SK-N-SH (cell line): ENCODE measurements around the gene DPY19L1. TPM values are rescaled to one million over a fixed set of nuclear protein-coding genes. Genes with fewer than 3 reads are reported as not detected.
A peak's percentile ranks its signal among the peaks of the same experiment; 100 is the strongest.

Experiments used
- CTCF ChIA-PET: fragments of 300-600, 350-600 bp; formaldehyde crosslinking; extraction: SDS; loops from one replicate; lab custom pipeline; 2021; lab: Yijun Ruan, JAX
- POLR2A ChIA-PET: fragments of 350-600 bp; sonication (Branson Sonifier 250); formaldehyde crosslinking; extraction: SDS; loops from one replicate; lab custom pipeline; 2020; ENCODE audit warnings: antibody characterized with exemption, inconsistent platforms; lab: Yijun Ruan, JAX
- DNase-seq: peaks from one replicate; pipeline ENCODE4 v3.0.0; 2012
- H2AFZ ChIP-seq: fragments of 200-600 bp; sonication (generic); 2 replicates; pipeline ENCODE4 v1.8.1; 2016; ENCODE audit warnings: antibody characterized with exemption, mild to moderate bottlenecking, low read depth
- H3F3A ChIP-seq: fragments of 200-600 bp; sonication (generic); replicated peaks from 2 replicates; pipeline ENCODE3; 2016; ENCODE audit warnings: antibody characterized with exemption, mild to moderate bottlenecking; ENCODE audit not compliant: insufficient read depth
- H3K27ac ChIP-seq, 2 experiments: fragments of 200-500 bp in 1 of 2; fragments of 200-600 bp in 1 of 2; sonication (Bioruptor generic) in 1 of 2; sonication (generic), shearing (Covaris generic) in 1 of 2; 2 replicates each; pipeline versions ENCODE4 v1.5.1 to v1.6.1; 2014 to 2016; ENCODE audit warnings: low read depth in 2 of 2, inconsistent platforms in 1 of 2, low read length in 1 of 2, mild to moderate bottlenecking in 1 of 2, mixed read lengths in 1 of 2
- H3K27me3 ChIP-seq: fragments of 200-600 bp; sonication (generic), shearing (Covaris generic); 2 replicates; pipeline ENCODE4 v1.6.1; 2016; ENCODE audit warnings: mixed run types; ENCODE audit not compliant: insufficient read depth
- H3K36me3 ChIP-seq, 2 experiments: fragments of 200-500 bp in 1 of 2; fragments of 200-600 bp in 1 of 2; sonication (Bioruptor generic) in 1 of 2; sonication (generic) in 1 of 2; replicated peaks in 1 of 2; 2 replicates each; pipeline versions ENCODE3 to v1.5.1; 2014 to 2016; ENCODE audit warnings: low read length in 1 of 2, mild to moderate bottlenecking in 1 of 2; ENCODE audit not compliant: insufficient read depth in 2 of 2, control insufficient read depth in 1 of 2
- H3K4me1 ChIP-seq, 2 experiments: fragments of 200-500 bp in 1 of 2; fragments of 200-600 bp in 1 of 2; sonication (Bioruptor generic) in 1 of 2; sonication (generic), shearing (Covaris generic) in 1 of 2; 2 replicates each; pipeline versions ENCODE4 v1.5.1 to v1.6.1; 2014 to 2016; ENCODE audit warnings: low read depth in 1 of 2, low read length in 1 of 2, mixed run types in 1 of 2; ENCODE audit not compliant: insufficient read depth in 2 of 2, control insufficient read depth in 1 of 2
- H3K4me2 ChIP-seq: fragments of 200-600 bp; sonication (generic), shearing (Covaris generic); 2 replicates; pipeline ENCODE4 v1.6.1; 2017; ENCODE audit warnings: mixed run types
- H3K4me3 ChIP-seq, 2 experiments: fragments of 200-500 bp in 1 of 2; fragments of 200-600 bp in 1 of 2; sonication (Bioruptor generic) in 1 of 2; sonication (generic), shearing (Covaris generic) in 1 of 2; 2 replicates each; pipeline versions ENCODE4 v1.5.1 to v1.8.1; 2014 to 2016; ENCODE audit warnings: low read depth in 2 of 2, inconsistent platforms in 1 of 2, low read length in 1 of 2, mild to moderate bottlenecking in 1 of 2, mixed read lengths in 1 of 2, moderate library complexity in 1 of 2
- H3K79me2 ChIP-seq: fragments of 200-600 bp; sonication (generic); 2 replicates; pipeline ENCODE4 v1.8.1; 2017; ENCODE audit warnings: mild to moderate bottlenecking; ENCODE audit not compliant: insufficient read depth
- H3K9ac ChIP-seq: fragments of 200-600 bp; sonication (generic); 2 replicates; pipeline ENCODE4 v1.6.1; 2017; ENCODE audit warnings: mixed run types
- H3K9me2 ChIP-seq: fragments of 200-600 bp; sonication (generic); 2 replicates; pipeline ENCODE4 v1.6.1; 2017; ENCODE audit warnings: mixed run types
- H3K9me3 ChIP-seq: fragments of 200-600 bp; sonication (generic); 2 replicates; pipeline ENCODE4 v1.6.1; 2017; ENCODE audit warnings: mixed run types, mild to moderate bottlenecking, moderate library complexity
- H4K20me1 ChIP-seq: fragments of 200-600 bp; sonication (generic); 2 replicates; pipeline ENCODE4 v1.6.1; 2017; ENCODE audit warnings: mild to moderate bottlenecking, mixed run types; ENCODE audit not compliant: insufficient read depth
- CHD2 ChIP-seq: fragments of 150-350 bp; IDR thresholded peaks from 2 replicates; pipeline ENCODE4 v1.6.1; 2018; ENCODE audit warnings: low read length; ENCODE audit not compliant: partially characterized antibody
- EP300 ChIP-seq, 2 experiments: IDR thresholded peaks; 2 replicates each; pipeline versions ENCODE4 v1.4.0 to v1.6.1; 2012; ENCODE audit warnings: borderline replicate concordance in 1 of 2, low read depth in 1 of 2, low read length in 1 of 2
- FOSL2 ChIP-seq: IDR thresholded peaks from 2 replicates; pipeline ENCODE4 v1.4.0; 2012; ENCODE audit warnings: low read depth, mild to moderate bottlenecking, moderate library complexity, borderline replicate concordance
- FOXJ3 ChIP-seq: sonication (generic); formaldehyde crosslinking; IDR thresholded peaks from 2 replicates; pipeline ENCODE4 v1.5.1; 2020; ENCODE audit warnings: mild to moderate bottlenecking, missing genetic modification reagents
- FOXM1 ChIP-seq: IDR thresholded peaks from 2 replicates; pipeline ENCODE4 v1.4.0; 2012; ENCODE audit warnings: low read depth, mild to moderate bottlenecking
- JUND ChIP-seq: IDR thresholded peaks from 2 replicates; pipeline ENCODE4 v1.4.0; 2012
- MEF2A ChIP-seq: IDR thresholded peaks from 2 replicates; pipeline ENCODE4 v1.4.0; 2012; ENCODE audit warnings: low read depth, borderline replicate concordance
- MXI1 ChIP-seq: IDR thresholded peaks from 2 replicates; pipeline ENCODE4 v1.6.1; 2012; ENCODE audit warnings: mild to moderate bottlenecking, low read depth, low read length, improper control_type of control experiment
- NFIC ChIP-seq: IDR thresholded peaks from 2 replicates; pipeline ENCODE4 v1.4.0; 2012; ENCODE audit warnings: borderline replicate concordance
- NRF1 ChIP-seq: IDR thresholded peaks from 2 replicates; pipeline ENCODE4 v1.6.1; 2012; ENCODE audit warnings: low read depth, mild to moderate bottlenecking, low read length
- POLR2AphosphoS5 ChIP-seq: IDR thresholded peaks from 2 replicates; pipeline ENCODE4 v1.6.1; 2012; ENCODE audit warnings: low read depth, low read length
- RAD21 ChIP-seq: IDR thresholded peaks from 2 replicates; pipeline ENCODE4 v1.6.1; 2012; ENCODE audit warnings: mild to moderate bottlenecking, low read length
- RFX5 ChIP-seq: IDR thresholded peaks from 2 replicates; pipeline ENCODE4 v1.6.1; 2012; ENCODE audit warnings: mild to moderate bottlenecking, improper control_type of control experiment, low read length
- RXRA ChIP-seq: IDR thresholded peaks from 2 replicates; pipeline ENCODE4 v1.4.0; 2012; ENCODE audit warnings: low read depth, mild to moderate bottlenecking, borderline replicate concordance
- SIN3A ChIP-seq: IDR thresholded peaks from 2 replicates; pipeline ENCODE4 v1.6.1; 2012; ENCODE audit warnings: low read depth, mild to moderate bottlenecking, low read length, moderate library complexity, borderline replicate concordance
- SMC3 ChIP-seq: IDR thresholded peaks from 2 replicates; pipeline ENCODE4 v1.6.1; 2012; ENCODE audit warnings: low read depth, low read length, improper control_type of control experiment
- TAF1 ChIP-seq: IDR thresholded peaks from 2 replicates; pipeline ENCODE4 v1.6.1; 2012; ENCODE audit warnings: low read depth, mild to moderate bottlenecking, low read length, moderate library complexity, borderline replicate concordance
- TCF12 ChIP-seq: IDR thresholded peaks from 2 replicates; pipeline ENCODE4 v1.4.0; 2012
- TEAD4 ChIP-seq: IDR thresholded peaks from 2 replicates; pipeline ENCODE4 v1.4.0; 2012; ENCODE audit warnings: mild to moderate bottlenecking, borderline replicate concordance; ENCODE audit not compliant: insufficient read depth
- USF2 ChIP-seq: fragments of 150-350 bp; IDR thresholded peaks from 2 replicates; pipeline ENCODE4 v1.6.1; 2017; ENCODE audit warnings: antibody characterized with exemption, low read length, low read depth, borderline replicate concordance
- YY1 ChIP-seq: IDR thresholded peaks from 2 replicates; pipeline ENCODE4 v1.4.0; 2012; ENCODE audit warnings: low read depth, mild to moderate bottlenecking
- WGBS: methylation state at CpG from one replicate; pipeline ENCODE4 v1.1.6; 2017; ENCODE audit warnings: low lambda C conversion rate; 5-methylcytosine and 5-hydroxymethylcytosine counted together
- polyA plus RNA-seq, 3 experiments: library from polyadenylated mRNA; depleted of rRNA; stranded (reverse); fragments of >200 nt; gene quantifications; 2 replicates each; pipeline ENCODE4 v1.2.3, GENCODE V29; 2012
- TF ChIP-seq, protein P1 (sequence below): IDR thresholded peaks from 2 replicates; pipeline ENCODE4 v1.4.0; 2012; ENCODE audit warnings: low read depth
- TF ChIP-seq, protein P2 (sequence below): fragments of 150-350 bp; IDR thresholded peaks from 2 replicates; pipeline ENCODE4 v1.6.1; 2016; ENCODE audit warnings: mild to moderate bottlenecking, low read depth, low read length
- TF ChIP-seq, protein P3 (sequence below): fragments of 200-600 bp; sonication (generic); IDR thresholded peaks from 2 replicates; pipeline ENCODE4 v1.6.1; 2017; ENCODE audit warnings: antibody characterized with exemption, mild to moderate bottlenecking, moderate library complexity

The DPY19L1 gene
- polyA plus RNA-seq, 1 of the 3 experiments (the other 2 are of a cell fraction), result 27.7 TPM

- no peak for TF ChIP-seq USF2
- TF ChIP-seq CHD2, result no peak
- TF ChIP-seq TEAD4, result no peak
- TF ChIP-seq TCF12, result no peak
- TF ChIP-seq JUND, result no peak
- TF ChIP-seq SIN3A, result no peak
- no peak for TF ChIP-seq FOSL2
- TF ChIP-seq RFX5, result no peak
Observed at GRCh38 chr7:35038354-35038753, 1.1 kb upstream of the DPY19L1 start (continued).

DNA sequence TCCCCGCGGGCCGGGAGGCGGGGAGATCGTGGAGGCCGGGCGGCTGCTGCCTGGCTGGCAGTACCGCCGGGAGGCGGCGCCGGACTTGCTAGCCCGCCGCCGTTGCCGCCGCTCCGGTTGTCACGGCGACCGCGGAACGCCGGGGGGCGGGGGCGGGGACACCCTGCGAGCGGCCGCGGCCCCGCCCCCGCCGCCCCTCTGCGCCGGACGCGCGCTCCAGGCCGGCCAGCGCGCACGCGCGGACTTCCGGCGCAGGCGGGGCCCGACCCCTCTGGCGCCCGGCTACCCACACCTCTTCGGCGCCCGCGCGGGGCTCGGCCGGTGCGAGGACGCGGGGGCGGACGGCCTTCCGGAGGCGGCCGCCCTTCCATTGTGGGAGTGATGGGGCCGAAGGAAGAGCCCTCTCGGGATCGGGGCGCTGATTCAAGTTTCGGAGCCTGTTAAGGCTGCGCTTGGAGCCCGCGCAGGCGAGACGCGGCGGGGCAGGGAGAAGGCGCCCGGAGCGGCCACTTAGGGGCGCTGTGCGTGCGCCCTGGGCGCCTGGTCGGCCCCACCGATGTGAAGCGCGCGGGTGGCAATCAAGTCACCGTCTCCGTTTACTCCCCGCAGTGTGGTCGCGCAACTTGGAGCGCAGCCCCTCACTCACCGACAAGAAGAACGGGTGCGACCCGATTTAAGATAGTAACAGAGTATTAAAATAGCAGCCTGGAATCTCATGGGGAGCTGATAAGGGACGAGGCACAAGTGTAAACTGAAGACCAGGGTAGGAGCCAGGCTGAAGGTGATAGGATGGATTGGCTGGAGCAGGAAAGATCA, 449 bp upstream of the DPY19L1 start:
- Histone ChIP-seq H3K4me2 (peak overlapping the region; percentile 85), H3F3A (peaks cover 17% of the 10 kb centered on the region), H3K79me2 (peaks cover 41% of the 10 kb centered on the region), H2AFZ (peak overlapping the region; percentile 74), H3K4me3 (peak overlapping the region; percentile 64 to 73), H3K4me1 (peaks cover 0 to 22% of the 10 kb centered on the region in 2 experiments; a peak in 2 of 4 replicates), H3K27ac (peak overlapping the region; percentile 88 to 98), H3K9me2 (no peaks in the 10 kb centered on the region), H3K27me3 (no peaks in the 10 kb centered on the region), H3K36me3 (no peaks in the 10 kb centered on the region), H3K9ac (peak overlapping the region; percentile 78), H4K20me1 (peaks cover 32% of the 10 kb centered on the region), H3K9me3 (no peaks in the 10 kb centered on the region)
- CTCF ChIA-PET, result interaction anchor here (0.6 to 1.6 kb wide), 12 partner anchors 12 to 938 kb away, joined by 3 to 5 read pairs (median 3); no protein-coding TSS in a partner anchor
- DNase-seq, result peak; percentile 100
- WGBS, result under 1% methylated on average over 24 of the region's 100 CpGs
- POLR2A ChIA-PET, result no interaction called here
- TF ChIP-seq FOXJ3 (CRISPR knock-in tag) (0 out of 2 replicates have a peak, but pooled peaks have one; percentile 21), POLR2AphosphoS5 (peak; percentile 36; the same call in 1 of the 2 replicates), MXI1 (peak; percentile 66), TCF12 (peak; percentile 23; the same call in 1 of the 2 replicates), NFIC (no peak), FOXM1 (no peak), MEF2A (0 out of 2 replicates have a peak, but pooled peaks have one; percentile 6), EP300 (IDR thresholded peaks at IDR 0.05; ENCODE audit: borderline replicate concordance in 1 of 2, low read depth in 1 of 2, low read length in 1 of 2) (peak; percentile 8 to 36; a peak in 1 of 4 replicates), TAF1 (peak; percentile 27; the same call in 1 of the 2 replicates), SIN3A (no peak; the same call in 1 of the 2 replicates), YY1 (peak; percentile 42; the same call in 1 of the 2 replicates), FOSL2 (no peak), RXRA (0 out of 2 replicates have a peak, but pooled peaks have one; percentile 45), CHD2 (no peak), RFX5 (no peak), RAD21 (peak; percentile 71), SMC3 (peak; percentile 57), NRF1 (peak; percentile 69)
- TF ChIP-seq, protein P1, sequence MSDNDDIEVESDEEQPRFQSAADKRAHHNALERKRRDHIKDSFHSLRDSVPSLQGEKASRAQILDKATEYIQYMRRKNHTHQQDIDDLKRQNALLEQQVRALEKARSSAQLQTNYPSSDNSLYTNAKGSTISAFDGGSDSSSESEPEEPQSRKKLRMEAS, result no peak; the same call in none of the 2 replicates
- TF ChIP-seq, protein P2, sequence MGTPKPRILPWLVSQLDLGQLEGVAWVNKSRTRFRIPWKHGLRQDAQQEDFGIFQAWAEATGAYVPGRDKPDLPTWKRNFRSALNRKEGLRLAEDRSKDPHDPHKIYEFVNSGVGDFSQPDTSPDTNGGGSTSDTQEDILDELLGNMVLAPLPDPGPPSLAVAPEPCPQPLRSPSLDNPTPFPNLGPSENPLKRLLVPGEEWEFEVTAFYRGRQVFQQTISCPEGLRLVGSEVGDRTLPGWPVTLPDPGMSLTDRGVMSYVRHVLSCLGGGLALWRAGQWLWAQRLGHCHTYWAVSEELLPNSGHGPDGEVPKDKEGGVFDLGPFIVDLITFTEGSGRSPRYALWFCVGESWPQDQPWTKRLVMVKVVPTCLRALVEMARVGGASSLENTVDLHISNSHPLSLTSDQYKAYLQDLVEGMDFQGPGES, result no peak
- TF ChIP-seq, protein P3, sequence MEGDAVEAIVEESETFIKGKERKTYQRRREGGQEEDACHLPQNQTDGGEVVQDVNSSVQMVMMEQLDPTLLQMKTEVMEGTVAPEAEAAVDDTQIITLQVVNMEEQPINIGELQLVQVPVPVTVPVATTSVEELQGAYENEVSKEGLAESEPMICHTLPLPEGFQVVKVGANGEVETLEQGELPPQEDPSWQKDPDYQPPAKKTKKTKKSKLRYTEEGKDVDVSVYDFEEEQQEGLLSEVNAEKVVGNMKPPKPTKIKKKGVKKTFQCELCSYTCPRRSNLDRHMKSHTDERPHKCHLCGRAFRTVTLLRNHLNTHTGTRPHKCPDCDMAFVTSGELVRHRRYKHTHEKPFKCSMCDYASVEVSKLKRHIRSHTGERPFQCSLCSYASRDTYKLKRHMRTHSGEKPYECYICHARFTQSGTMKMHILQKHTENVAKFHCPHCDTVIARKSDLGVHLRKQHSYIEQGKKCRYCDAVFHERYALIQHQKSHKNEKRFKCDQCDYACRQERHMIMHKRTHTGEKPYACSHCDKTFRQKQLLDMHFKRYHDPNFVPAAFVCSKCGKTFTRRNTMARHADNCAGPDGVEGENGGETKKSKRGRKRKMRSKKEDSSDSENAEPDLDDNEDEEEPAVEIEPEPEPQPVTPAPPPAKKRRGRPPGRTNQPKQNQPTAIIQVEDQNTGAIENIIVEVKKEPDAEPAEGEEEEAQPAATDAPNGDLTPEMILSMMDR, result peak; percentile 99
